ENCODE data around the gene ABCC8.

- TF ChIP-seq STAT5A (IDR thresholded peaks at IDR 0.05; ENCODE audit: borderline replicate concordance, low read length) (no peak), ZBTB7A (IDR thresholded peaks at IDR 0.05; ENCODE audit: borderline replicate concordance, control insufficient read depth, low read depth, low read length) (no peak), KAT7 (CRISPR knock-in tag; IDR thresholded peaks at IDR 0.05; ENCODE audit: borderline replicate concordance) (no peak), CTBP1 (IDR thresholded peaks at IDR 0.05; ENCODE audit: borderline replicate concordance) (no peak), TCF7 (IDR thresholded peaks at IDR 0.05; ENCODE audit: borderline replicate concordance) (no peak), ZNF589 (CRISPR knock-in tag; IDR thresholded peaks at IDR 0.05; ENCODE audit: low read depth) (no peak)
Measured at GRCh38 chr11:17507773-17508172, 31.1 kb upstream of the ABCC8 start.
